ENCODE results near the gene CFAP73. TPM values are rescaled to one million over a fixed set of nuclear protein-coding genes. Genes with fewer than 3 reads are reported as not detected.

CFAP73 gene
- total RNA-seq, result not detected in 2 replicates

GRCh38 chr12:113149361-113150150 is at the start of gene CFAP73:
TSS of gene CFAP73 (plus strand) at chr12:113149724. CDS start at chr12:113149858, 134 bp downstream.

GRCh38 chr12:113135178-113136127 is 14.1 kb upstream of the CFAP73 start, which contains the start of gene RASAL1:
TSS of gene RASAL1 (minus strand) at chr12:113135761. CDS start at chr12:113135462, 299 bp downstream.

GRCh38 chr12:113185180-113186032 is 35.9 kb downstream of the CFAP73 start, which contains the start of the genes DDX54 and RITA1:
TSS of gene DDX54 (minus strand) at chr12:113185478. CDS start at chr12:113185451, 27 bp downstream.
TSS of gene RITA1 (plus strand) at chr12:113185721. CDS start at chr12:113186747, 1,026 bp downstream.

Other genes with a start within 250 kb of the CFAP73 start
- gene OAS1, start 242.8 kb upstream of the CFAP73 start, total RNA-seq, result not detected in 2 replicates
- gene OAS3, start 211.2 kb upstream of the CFAP73 start, total RNA-seq, result 8.5 and 9.4 TPM in 2 replicates
- not detected in 2 replicates for gene OAS2, start 171.2 kb upstream of the CFAP73 start, total RNA-seq
- gene DTX1, start 93.0 kb upstream of the CFAP73 start, total RNA-seq, result 0.30 TPM in 1 of 2 replicates, not detected in the other
- not detected in 2 replicates for gene RASAL1, start 14.0 kb upstream of the CFAP73 start, total RNA-seq
- gene DDX54, start 35.8 kb downstream of the CFAP73 start, total RNA-seq, result 55.3 and 68.1 TPM in 2 replicates
- 27.1 and 30.3 TPM in 2 replicates for gene RITA1, start 36.0 kb downstream of the CFAP73 start, total RNA-seq
- 12.6 and 13.4 TPM in 2 replicates for gene TPCN1, start 71.7 kb downstream of the CFAP73 start, total RNA-seq
- gene SLC8B1, start 185.4 kb downstream of the CFAP73 start, total RNA-seq, result 13.4 and 14.5 TPM in 2 replicates
- 13.2 and 20.0 TPM in 2 replicates for gene PLBD2, start 208.9 kb downstream of the CFAP73 start, total RNA-seq

Data from bronchus fibroblast of lung (primary cell).